Spleen (tissue), 7 donors: ENCODE measurements around the gene TEFM.
"Not testable (repeated sequence)": the region's sequence is repeated elsewhere in the genome, so short reads cannot be mapped to it uniquely, and the experiment has no call there.

Experiments used
- POLR2A ChIP-seq, 3 donors: fragments of 450-650 bp; IDR thresholded peaks; one replicate each; pipeline ENCODE4 v1.5.1; 2017; ENCODE audit warnings: antibody characterized with exemption in 3 of 3, mild to moderate bottlenecking in 1 of 3
- POLR2AphosphoS5 ChIP-seq, 3 donors: sonication (generic); formaldehyde crosslinking; IDR thresholded peaks; one replicate each; pipeline ENCODE4 v1.5.1; 2017; ENCODE audit warnings: antibody characterized with exemption in 3 of 3
- TF ChIP-seq, protein P1 (sequence below), 11 experiments: fragments of 200-600 bp in 7 of 11; fragments of 450-650 bp in 4 of 11; sonication (generic) in 4 of 11; IDR thresholded peaks in 8 of 11; conservative IDR thresholded peaks in 3 of 11; 1 replicate in 7 of 11; 2 replicates in 4 of 11; pipeline versions ENCODE4 v1.4.0 to v1.8.0; 2016 to 2021; ENCODE audit warnings: antibody characterized with exemption in 11 of 11, inconsistent platforms in 4 of 11, mild to moderate bottlenecking in 1 of 11
- donor health status: DM: no; HTN: no; CAD: no; lungs with moderate emphysema.
- donor health status: DM: no; HTN: no; CAD: no.
- donor health status: DM: no; HTN: no; CAD: no.

DNA sequence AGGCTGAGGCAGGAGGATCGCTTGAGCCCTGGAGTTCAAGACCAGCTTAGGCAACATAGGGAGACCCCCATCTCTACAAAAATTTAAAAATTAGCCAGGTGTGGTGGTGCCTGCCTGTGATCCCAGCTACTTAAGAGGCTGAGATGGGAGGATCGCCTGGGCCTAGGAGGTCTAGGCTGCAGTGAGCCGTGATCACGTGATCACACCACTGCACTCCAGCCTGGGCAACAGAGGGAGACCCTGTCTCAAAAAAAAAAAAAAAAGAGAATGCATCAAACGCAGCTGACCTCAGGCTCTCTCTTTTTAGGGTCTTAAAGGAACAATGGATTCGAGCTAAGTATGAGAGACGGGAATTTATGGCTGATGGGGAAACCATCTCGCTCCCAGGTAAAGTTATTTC lies 25.5 kb upstream of the TEFM start:
- not testable (repeated sequence) for TF ChIP-seq POLR2AphosphoS5, POLR2A (IDR thresholded peaks at IDR 0.05)
- TF ChIP-seq, protein P1, sequence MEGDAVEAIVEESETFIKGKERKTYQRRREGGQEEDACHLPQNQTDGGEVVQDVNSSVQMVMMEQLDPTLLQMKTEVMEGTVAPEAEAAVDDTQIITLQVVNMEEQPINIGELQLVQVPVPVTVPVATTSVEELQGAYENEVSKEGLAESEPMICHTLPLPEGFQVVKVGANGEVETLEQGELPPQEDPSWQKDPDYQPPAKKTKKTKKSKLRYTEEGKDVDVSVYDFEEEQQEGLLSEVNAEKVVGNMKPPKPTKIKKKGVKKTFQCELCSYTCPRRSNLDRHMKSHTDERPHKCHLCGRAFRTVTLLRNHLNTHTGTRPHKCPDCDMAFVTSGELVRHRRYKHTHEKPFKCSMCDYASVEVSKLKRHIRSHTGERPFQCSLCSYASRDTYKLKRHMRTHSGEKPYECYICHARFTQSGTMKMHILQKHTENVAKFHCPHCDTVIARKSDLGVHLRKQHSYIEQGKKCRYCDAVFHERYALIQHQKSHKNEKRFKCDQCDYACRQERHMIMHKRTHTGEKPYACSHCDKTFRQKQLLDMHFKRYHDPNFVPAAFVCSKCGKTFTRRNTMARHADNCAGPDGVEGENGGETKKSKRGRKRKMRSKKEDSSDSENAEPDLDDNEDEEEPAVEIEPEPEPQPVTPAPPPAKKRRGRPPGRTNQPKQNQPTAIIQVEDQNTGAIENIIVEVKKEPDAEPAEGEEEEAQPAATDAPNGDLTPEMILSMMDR (IDR thresholded peaks at IDR 0.05 in 8 of 11, conservative IDR thresholded peaks at IDR 0.05 in 3 of 11) = not testable (repeated sequence)
